ENCODE measurements around the gene ODAD3.
"Not testable (repeated sequence)": the region's sequence is repeated elsewhere in the genome, so short reads cannot be mapped to it uniquely, and the experiment has no call there.

Gene ODAD3

DNA sequence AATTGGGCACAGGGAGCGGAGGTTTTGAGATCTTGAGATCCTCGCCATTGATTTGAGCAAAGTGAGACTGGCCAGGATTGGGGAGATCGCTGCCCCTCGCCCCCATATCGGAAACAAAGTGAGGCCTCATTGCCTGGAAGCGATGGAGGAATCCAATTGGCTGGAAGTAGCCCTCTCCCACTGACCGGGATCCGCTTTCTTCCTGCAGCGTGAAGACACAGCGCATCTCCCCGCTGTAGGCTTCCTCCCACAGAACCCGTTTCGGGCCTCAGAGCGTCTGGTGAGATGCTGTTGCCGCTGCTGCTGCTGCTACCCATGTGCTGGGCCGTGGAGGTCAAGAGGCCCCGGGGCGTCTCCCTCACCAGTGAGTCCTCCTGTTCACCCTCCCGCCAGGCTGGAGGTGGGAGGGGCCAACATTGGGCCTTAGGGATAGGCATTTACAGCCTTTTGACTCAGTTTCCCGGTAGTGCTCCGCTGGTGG, 952 bp upstream of the ODAD3 start:
- DNase-seq (ENCODE audit: low read depth): no peak

GRCh38 chr19:11434703-11435056, 241 bp downstream of the ODAD3 start:
- no peak for DNase-seq (ENCODE audit: low read depth)

- not testable (repeated sequence) for DNase-seq (ENCODE audit: low read depth)
Measured at GRCh38 chr19:11433526-11433925, 1.4 kb downstream of the ODAD3 start.

DNA sequence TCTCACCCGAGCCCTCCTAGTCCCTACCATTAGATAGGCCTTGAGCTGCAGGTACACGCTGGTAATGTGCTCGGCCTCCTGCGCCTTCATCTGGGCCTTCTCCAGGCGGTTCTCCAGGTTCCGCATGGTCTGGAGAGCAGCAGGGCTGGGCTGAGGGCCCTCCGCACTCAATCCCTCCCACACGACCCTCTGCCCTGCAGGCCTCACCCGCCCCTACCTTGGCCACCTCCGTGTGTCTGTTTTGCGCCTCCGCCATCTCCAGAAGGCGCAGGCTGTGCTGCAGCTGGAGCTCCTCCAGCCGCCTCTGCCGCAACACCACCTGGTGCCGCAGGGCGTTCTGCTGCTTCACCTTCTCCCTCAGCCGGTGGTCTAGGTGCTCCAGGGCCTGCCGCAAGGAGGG, 8.3 kb downstream of the ODAD3 start:
- no peak for DNase-seq (ENCODE audit: low read depth)

- no peak for DNase-seq (ENCODE audit: low read depth)
Measured at GRCh38 chr19:11425719-11426457, 9.0 kb downstream of the ODAD3 start.

GRCh38 chr19:11423791-11424181, 11.1 kb downstream of the ODAD3 start:
- DNase-seq (ENCODE audit: low read depth): no peak

GRCh38 chr19:11423164-11423790, 11.6 kb downstream of the ODAD3 start:
- no peak for DNase-seq (ENCODE audit: low read depth)

DNA sequence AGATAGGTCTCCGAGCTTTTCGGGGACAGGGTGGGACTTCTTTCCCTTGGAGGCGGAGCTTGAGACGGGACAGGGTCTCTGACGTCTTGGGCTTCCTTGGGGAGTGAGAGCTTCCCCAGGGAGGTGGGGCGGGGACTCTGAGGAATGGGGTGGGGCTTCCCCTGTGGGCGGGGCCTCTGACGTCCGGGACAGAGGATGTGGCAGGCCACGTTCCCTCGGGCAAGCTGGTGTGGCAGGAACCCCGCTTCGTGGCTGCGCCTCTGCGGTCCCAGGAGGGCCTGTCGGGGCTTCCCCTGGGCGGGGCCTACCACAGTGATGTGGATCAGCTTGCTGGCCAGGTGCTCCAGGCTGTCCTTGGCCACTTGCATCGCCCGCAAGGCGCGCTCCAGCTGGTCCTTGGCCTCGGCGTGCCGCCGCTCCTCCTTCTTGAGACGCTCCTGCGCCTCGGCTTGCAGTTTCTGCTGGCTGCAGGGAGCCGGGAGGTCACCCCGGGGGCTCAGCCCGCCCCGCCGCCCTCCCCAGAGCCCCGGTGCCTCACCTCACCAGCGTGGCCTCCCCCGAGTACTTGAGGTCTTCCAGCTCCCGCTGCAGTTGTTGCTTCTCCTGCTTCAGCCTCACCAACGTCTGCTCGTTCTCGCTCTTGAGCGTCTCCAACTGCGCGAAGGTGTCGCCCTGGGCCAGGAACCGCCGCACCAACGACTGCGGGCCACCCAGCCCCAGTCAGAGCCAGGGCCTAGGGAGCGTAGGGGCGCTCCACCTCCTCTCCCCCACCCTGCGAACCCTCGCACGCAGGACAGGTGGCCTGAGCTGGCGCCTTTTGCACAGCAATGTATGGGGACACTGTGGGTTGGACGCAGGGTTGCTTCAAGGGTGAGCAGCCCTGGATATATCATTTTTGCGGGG, 12.5 kb downstream of the ODAD3 start:
- no peak for DNase-seq (ENCODE audit: low read depth)

- DNase-seq (ENCODE audit: low read depth): no peak
Measured at GRCh38 chr19:11421371-11422098, 13.4 kb downstream of the ODAD3 start.

DNA sequence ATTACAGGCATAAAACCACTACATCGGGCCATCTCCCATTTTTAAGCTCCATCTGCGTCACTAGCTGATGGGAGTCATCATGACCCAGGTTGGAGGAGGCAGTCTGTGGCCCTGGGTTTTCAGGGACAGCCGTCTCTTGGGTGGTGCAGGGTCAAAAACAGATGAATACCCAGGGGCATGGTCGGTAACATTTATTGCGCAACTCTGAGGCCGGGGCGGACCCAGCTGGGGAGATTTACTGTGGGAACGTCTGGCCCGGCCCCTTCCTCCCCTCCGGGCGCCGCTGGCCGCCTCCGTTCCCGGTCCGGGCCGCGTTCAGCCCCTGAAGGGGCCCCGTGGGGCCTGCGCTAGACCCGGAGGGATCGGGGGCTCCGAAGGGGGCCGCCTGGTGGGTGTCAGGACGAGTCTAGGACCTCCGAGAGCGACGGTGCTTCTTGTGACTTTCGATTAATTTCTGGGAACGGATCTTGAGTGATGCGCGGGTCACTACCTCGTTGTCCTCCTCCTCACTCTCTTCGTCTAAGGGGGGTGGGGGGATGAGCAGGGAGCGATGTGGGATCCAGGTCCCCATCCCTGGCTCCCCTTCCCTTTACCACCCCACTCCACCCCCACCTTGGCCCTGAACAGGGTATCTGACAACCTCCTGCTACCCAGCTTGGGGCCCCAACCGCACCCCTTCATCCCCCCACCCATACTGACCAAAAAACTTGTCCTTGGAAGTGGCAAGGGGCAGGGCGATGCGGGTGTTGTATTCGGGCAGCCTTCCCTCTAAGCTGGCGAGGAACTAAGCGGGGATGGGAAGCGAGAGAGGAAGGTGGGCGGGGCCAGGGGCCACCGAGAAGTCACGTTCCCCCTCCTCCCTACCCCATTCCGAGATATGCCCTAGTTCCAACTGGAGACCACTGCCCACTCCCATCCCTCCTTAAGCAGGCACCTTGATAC, 14.2 kb downstream of the ODAD3 start:
- peak; percentile 18 for DNase-seq (ENCODE audit: low read depth)

GRCh38 chr19:11418549-11419506, 16.1 kb downstream of the ODAD3 start, which contains the start of gene RGL3:
Gene RGL3 (minus strand): TSS chr19:11419314. CDS start chr19:11419278, 36 bp downstream.
- no peak for DNase-seq (ENCODE audit: low read depth)

DNA sequence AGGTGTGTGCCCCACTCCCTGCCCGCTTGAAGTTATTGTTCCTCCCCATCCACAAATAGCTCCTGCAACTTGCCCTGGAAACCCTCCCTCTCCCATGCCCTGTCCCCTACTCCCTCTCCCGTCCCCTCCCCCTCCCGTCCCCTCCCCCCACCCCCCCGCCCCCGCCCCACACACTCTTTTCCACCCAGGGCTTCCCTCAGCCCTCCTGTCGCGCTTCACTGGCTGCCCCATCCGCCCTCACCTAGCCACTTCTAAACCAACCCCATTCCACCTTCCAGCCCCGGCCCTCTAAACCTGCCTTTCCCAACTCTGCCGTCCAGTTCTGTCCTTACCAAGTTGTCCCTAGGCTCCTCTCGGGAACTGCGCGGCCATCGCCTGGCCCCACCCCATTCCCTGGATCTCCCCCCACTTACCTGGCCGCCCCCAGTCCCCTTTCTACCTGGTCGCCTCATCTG, 16.8 kb downstream of the ODAD3 start:
- no peak for DNase-seq (ENCODE audit: low read depth)

DNA sequence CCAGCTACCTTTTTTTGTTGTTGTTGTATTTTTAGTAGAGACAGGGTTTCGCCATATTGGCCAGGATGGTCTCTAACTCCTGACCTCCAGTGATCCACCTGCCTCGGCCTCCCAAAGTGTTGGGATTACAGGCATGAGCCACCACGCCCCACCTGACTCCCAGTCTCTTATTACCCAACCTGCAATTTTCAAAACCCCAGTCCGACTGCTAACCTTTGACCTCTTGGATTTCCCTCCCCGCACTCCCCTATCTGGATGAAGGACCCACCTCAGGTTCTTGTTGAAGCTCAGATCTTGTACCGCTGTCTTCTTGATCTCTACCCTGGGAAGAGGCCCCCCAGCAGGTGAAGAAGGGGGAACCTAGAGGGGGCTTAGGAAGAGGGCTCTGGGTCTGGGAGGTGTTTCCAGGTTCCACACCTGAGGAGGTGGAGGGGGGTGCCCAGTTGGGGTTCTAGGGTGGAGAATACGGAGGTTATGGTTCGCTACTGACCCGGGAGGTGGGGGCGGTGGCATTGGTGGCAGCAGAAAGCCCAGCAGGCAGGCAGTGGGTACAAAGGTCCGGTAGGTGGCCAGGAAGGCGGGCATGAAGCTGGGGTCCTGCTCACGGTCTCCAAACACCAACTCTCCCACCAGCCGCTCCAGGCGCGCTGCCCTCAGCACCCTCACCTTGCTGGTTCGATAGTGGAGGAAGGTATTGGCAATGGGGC, 18.4 kb downstream of the ODAD3 start:
- no peak for DNase-seq (ENCODE audit: low read depth)

- DNase-seq (ENCODE audit: low read depth): no peak
Measured at GRCh38 chr19:11414544-11414943, 20.4 kb downstream of the ODAD3 start.

DNA sequence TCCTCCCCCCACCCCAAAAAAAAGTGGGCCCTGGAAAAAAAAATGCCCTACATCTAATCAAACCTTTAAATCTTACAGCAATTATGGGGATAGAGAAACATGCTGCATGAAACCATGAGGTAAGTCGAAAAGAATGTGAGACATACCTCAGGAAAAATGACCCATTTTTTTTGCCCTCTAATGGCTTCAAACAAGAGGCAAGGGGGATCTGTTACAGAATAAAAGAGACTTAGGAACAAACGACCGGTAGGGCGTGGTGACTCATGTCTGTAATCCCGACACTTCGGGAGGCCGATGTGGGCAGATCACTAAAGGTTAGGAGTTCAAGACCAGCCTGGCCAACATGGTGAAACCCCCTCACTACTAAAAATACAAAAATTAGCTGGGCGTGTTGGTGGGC, 24.2 kb downstream of the ODAD3 start:
- no peak for DNase-seq (ENCODE audit: low read depth)

DNA sequence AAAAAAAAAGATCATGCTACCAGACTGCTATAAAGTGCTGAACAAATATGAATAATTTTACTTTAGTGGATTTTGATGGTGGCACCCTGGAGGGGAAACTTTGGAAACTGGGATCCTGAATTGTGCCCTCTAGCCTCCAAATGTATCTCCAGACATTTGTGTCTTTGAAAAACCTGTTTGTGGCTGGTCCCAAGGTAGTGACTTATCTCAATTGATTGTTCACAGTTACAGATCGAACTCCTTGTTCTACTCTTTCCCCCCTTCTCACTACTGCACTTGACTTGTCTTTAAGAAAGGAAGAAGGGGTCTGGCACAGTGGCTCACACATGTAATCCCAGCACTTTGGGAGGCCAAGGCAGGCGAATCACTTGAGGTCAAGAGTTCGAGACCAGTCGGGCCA, 26.3 kb downstream of the ODAD3 start:
- no peak for DNase-seq (ENCODE audit: low read depth)

DNA sequence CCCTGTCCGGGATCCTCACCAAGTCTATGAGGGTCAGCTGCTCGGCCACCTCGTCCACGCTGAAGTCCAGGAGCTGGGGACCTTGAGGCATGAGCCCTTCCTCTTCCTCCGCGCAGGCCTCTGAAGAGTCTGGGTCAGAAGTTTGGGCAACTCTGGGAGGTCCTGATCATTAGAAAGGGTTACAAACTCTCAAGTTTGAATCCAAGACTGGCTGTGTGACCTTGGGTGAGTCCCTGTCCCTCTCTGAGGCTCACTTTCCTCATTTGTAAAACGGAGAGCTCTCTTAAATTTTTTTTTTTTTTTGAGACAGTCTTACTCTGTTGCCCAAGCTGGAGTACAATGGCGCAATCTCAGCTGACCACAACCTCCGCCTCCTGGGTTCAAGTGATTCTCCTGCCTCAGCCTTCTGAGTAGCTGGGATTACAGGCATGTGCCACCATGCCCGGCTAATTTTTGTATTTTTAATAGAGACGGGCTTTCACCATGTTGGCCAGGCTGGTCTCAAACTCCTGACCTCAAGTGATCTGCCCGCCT, 28.2 kb downstream of the ODAD3 start:
- DNase-seq (ENCODE audit: low read depth): not testable (repeated sequence)

DNA sequence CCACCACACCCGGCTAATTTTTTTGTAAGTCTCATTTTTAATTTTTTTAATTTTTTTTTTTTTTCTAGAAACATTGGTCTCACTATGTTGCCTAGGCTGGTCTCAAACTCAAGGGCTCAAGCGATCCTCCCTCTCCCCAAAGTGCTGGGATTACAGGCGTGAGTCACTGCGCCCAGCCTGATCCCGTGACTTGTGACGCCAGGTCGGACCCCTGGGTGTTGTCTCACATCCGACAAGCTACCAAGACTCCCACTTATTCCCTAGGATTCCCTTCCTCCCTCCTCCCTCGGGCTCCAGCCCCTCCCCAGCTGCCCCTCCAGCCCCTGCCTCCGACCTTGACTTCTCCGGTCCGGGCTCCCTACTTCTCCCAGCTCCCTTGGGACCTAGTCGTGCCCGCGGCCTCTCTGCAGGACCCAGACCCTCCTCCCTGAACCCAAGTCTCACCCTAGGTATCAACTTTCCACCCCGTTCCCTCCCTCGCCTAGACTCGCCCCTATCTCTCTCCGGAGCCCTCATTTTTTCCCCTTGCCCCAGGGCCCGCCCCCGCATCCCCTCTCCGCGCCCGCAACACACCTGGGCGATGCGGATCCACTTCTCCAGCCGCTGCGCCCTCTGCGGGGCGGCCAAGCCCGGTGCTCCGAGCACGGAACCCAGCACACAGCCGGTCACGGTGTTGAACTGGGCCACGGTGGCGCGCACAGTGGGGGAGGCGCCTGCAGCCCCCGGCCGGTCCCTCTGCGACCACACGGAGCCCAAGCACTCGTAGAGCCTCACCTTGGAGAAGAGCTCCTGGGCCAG, 28.9 kb downstream of the ODAD3 start:
- no peak for DNase-seq (ENCODE audit: low read depth)
